ENCODE results near the gene LY6G5B. TPM values are rescaled to one million over a fixed set of nuclear protein-coding genes. Genes with fewer than 3 reads are reported as not detected.

LY6G5B gene
- total RNA-seq, 2 experiments from 2014 or later, result 27.0 to 28.0 TPM

DNA sequence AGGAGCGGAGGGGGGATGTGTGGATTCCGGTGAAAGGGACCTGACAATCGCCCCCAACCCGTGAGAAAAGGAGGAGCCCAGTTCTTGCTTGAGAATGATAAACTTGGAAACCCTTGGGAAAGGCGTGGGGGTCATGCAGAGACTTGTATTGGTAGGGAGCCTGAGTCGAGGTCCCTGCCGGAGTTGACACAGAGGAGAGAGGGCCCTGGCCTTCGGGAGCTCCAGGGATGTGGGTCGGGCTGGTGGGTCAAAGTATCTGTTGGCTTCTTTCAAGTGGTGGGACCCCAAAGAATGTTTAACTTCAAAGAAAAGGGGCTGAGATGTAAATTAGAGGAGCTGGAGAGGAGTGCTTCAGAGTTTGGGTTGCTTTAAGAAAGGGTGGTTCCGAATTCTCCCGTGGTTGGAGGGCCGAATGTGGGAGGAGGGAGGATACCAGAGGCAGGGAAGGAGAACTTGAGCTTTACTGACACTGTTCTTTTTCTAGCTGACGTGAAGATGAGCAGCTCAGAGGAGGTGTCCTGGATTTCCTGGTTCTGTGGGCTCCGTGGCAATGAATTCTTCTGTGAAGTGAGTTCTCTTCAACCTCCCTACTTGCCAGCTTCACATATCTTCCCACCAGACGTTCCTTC lies 3.3 kb upstream of the LY6G5B start:
- Histone ChIP-seq H3K27ac (ENCODE audit: low read depth in 1 of 2, low read length in 2 of 2) (peak overlapping the region; percentile 75 to 96), H3K27me3 (ENCODE audit: control insufficient read depth in 1 of 2, insufficient read depth in 2 of 2, low read length in 2 of 2) (no peaks in the 10 kb centered on the region), H3K4me3 (ENCODE audit: low read length) (peak overlapping the region; percentile 79), H3K36me3 (ENCODE audit: insufficient read depth, low read length) (peaks cover 70% of the 10 kb centered on the region), H3K4me1 (ENCODE audit: insufficient read depth, low read length) (peaks cover 55% of the 10 kb centered on the region), H3K9me3 (ENCODE audit: control insufficient read depth in 1 of 2, insufficient read depth in 1 of 2, low read length in 2 of 2) (no peaks in the 10 kb centered on the region)
- Mint-ChIP-seq H3K9me3 (no peaks in the 10 kb centered on the region), H3K27me3 (no peaks in the 10 kb centered on the region), H3K4me1 (ENCODE audit: low read depth) (peaks cover 44% of the 10 kb centered on the region), H3K36me3 (ENCODE audit: low read depth) (peaks cover 85% of the 10 kb centered on the region), H3K4me3 (peak overlapping the region; percentile 95), H3K27ac (peak overlapping the region; percentile 97)
- DNase-seq, result peak in 1 of 14 experiments; percentile 7
- ATAC-seq (ENCODE audit: poor library complexity), result no peak
- ChIA-PET POLR2A (interaction anchor here (0.7 to 7.9 kb wide), 4 partner anchors 13 to 305 kb away, joined by 3 to 250 read pairs (median 9); partner anchors contain the start of genes APOM, BAG6, DDX39B and DXO), CTCF (interaction anchor here (1.3 to 1.6 kb wide), 2 partner anchors 13 to 68 kb away, joined by 3 to 4 read pairs; partner anchors contain the start of gene BAG6)
- TF ChIP-seq CTCF (IDR thresholded peaks at IDR 0.05), result no peak
- intact Hi-C loops (cut with DNase I, micrococcal nuclease), result loop anchor here in 1 of 2 experiments (1.0 to 10.0 kb wide), 4 partner anchors 37 to 1538 kb away; partner anchors contain the start of genes ABHD16A, FKBPL, GPSM3 and HSD17B8

GRCh38 chr6:31676322-31676903 lies 6.6 kb downstream of the LY6G5B start:
- ATAC-seq (ENCODE audit: poor library complexity) (no peak), DNase-seq (no peak)
- Histone ChIP-seq H3K27me3 (ENCODE audit: control insufficient read depth in 1 of 2, insufficient read depth in 2 of 2, low read length in 2 of 2) (no peaks in the 10 kb centered on the region), H3K4me3 (ENCODE audit: low read length) (no peak overlapping the region), H3K9me3 (ENCODE audit: control insufficient read depth in 1 of 2, insufficient read depth in 1 of 2, low read length in 2 of 2) (no peaks in the 10 kb centered on the region), H3K4me1 (ENCODE audit: insufficient read depth, low read length) (peaks cover 15% of the 10 kb centered on the region), H3K36me3 (ENCODE audit: insufficient read depth, low read length) (peaks cover 19% of the 10 kb centered on the region), H3K27ac (ENCODE audit: low read depth in 1 of 2, low read length in 2 of 2) (no peak overlapping the region)
- Mint-ChIP-seq H3K4me1 (ENCODE audit: low read depth) (peaks cover 16% of the 10 kb centered on the region), H3K36me3 (ENCODE audit: low read depth) (peaks cover 37% of the 10 kb centered on the region), H3K9me3 (no peaks in the 10 kb centered on the region), H3K27me3 (no peaks in the 10 kb centered on the region), H3K4me3 (no peak overlapping the region), H3K27ac (no peak overlapping the region)
- ChIA-PET POLR2A (no interaction called here), CTCF (no interaction called here)
- intact Hi-C loops (cut with DNase I, micrococcal nuclease), result no loop called here
- no peak for TF ChIP-seq CTCF (IDR thresholded peaks at IDR 0.05)

GRCh38 chr6:31676904-31677303 lies 7.1 kb downstream of the LY6G5B start:
- ChIA-PET CTCF (no interaction called here), POLR2A (no interaction called here)
- peaks cover 19% of the 10 kb centered on the region for H3K4me1 ChIP-seq (ENCODE audit: insufficient read depth, low read length)
- Mint-ChIP-seq H3K36me3 (ENCODE audit: low read depth) (peaks cover 32% of the 10 kb centered on the region), H3K27me3 (no peaks in the 10 kb centered on the region), H3K4me1 (ENCODE audit: low read depth) (peaks cover 19% of the 10 kb centered on the region), H3K4me3 (no peak overlapping the region), H3K9me3 (no peaks in the 10 kb centered on the region), H3K27ac (no peak overlapping the region)
- intact Hi-C loops (cut with DNase I, micrococcal nuclease), result no loop called here
- H3K27me3 ChIP-seq (ENCODE audit: control insufficient read depth in 1 of 2, insufficient read depth in 2 of 2, low read length in 2 of 2), result no peaks in the 10 kb centered on the region
- peaks cover 14% of the 10 kb centered on the region for H3K36me3 ChIP-seq (ENCODE audit: insufficient read depth, low read length)
- H3K9me3 ChIP-seq (ENCODE audit: control insufficient read depth in 1 of 2, insufficient read depth in 1 of 2, low read length in 2 of 2), result no peaks in the 10 kb centered on the region
- DNase-seq (no peak), ATAC-seq (ENCODE audit: poor library complexity) (no peak)
- no peak for TF ChIP-seq CTCF (IDR thresholded peaks at IDR 0.05)
- H3K4me3 ChIP-seq (ENCODE audit: low read length), result no peak overlapping the region
- no peak overlapping the region for H3K27ac ChIP-seq (ENCODE audit: low read depth in 1 of 2, low read length in 2 of 2)
